ENCODE results near the gene OPHN1.
"Not testable (repeated sequence)": the region's sequence is repeated elsewhere in the genome, so short reads cannot be mapped to it uniquely, and the experiment has no call there.

OPHN1 gene

DNA sequence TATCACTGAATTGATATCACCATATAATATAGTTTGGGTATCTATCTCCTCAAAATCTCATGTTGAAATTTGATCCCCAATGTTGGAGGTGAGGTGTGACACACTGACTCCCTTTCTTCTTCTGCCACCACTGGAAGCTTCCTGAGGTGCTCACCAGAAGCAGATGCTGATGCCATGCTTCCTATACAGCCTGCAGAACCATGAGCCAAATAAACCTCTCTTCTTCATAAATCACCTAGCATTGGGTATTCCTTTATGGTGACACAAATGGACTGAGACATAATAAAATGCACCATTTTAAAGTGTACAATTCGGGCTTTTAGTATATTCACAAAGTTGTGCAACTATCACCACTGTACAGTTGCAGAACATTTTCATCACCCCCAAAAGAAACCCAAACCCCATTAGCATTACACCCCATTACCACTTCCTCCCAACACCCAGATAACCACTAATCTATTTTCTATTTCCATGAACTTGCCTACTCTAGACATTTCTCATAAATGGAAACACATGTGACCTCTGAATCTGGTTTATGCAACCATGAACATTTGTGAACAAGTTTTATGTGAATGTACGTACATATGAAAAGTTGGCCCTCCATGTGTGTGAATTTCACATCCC, 148.9 kb downstream of the OPHN1 start:
- DNase-seq (ENCODE audit: low read depth): no peak
- TF ChIP-seq, protein P1, sequence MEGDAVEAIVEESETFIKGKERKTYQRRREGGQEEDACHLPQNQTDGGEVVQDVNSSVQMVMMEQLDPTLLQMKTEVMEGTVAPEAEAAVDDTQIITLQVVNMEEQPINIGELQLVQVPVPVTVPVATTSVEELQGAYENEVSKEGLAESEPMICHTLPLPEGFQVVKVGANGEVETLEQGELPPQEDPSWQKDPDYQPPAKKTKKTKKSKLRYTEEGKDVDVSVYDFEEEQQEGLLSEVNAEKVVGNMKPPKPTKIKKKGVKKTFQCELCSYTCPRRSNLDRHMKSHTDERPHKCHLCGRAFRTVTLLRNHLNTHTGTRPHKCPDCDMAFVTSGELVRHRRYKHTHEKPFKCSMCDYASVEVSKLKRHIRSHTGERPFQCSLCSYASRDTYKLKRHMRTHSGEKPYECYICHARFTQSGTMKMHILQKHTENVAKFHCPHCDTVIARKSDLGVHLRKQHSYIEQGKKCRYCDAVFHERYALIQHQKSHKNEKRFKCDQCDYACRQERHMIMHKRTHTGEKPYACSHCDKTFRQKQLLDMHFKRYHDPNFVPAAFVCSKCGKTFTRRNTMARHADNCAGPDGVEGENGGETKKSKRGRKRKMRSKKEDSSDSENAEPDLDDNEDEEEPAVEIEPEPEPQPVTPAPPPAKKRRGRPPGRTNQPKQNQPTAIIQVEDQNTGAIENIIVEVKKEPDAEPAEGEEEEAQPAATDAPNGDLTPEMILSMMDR (IDR thresholded peaks at IDR 0.05; ENCODE audit: control insufficient read depth, insufficient read depth, low read depth, low read length, missing control alignments): no peak
- H3K4me3 ChIP-seq (ENCODE audit: control insufficient read depth, low read depth, low read length): no peak overlapping the region

DNA sequence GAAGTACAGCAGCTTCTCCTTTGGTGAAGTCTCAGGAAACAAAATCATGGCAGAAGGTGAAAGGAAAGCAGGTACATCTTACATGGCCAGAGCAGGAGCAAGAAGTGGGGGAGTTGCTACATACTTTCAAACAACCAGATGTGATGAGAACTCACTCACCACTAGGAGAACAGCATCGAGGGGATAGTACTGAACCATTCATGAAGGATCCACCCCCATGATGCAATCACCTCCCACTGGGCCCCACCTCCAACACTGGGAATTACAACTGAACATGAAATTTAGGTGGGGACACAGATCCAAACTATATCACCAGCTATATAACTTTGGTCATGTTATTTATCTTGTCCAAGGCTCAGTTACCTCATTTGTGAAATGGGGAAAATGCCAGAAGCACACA, 159.4 kb downstream of the OPHN1 start:
- TF ChIP-seq, protein P1 (IDR thresholded peaks at IDR 0.05; ENCODE audit: control insufficient read depth, insufficient read depth, low read depth, low read length, missing control alignments): no peak
- no peak for DNase-seq (ENCODE audit: low read depth)
- no peak overlapping the region for H3K4me3 ChIP-seq (ENCODE audit: control insufficient read depth, low read depth, low read length)

DNA sequence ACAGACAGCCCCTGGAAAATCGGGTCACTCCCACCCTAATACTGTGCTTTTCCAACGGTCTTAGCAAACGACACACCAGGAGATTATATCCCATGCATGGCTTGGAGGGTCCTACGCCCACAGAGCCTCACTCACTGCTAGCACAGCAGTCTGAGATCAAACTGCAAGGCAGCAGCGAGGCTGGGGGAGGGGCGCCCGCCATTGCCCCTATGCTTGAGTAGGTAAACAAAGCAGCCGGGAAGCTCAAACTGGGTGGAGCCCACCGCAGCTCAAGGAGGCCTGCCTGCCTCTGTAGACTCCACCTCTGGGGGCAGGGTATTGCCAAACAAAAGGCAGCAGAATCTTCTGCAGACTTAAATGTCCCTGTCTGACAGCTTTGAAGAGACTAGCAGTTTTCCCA, 168.5 kb downstream of the OPHN1 start:
- DNase-seq (ENCODE audit: low read depth); H3K4me3 ChIP-seq (ENCODE audit: control insufficient read depth, low read depth, low read length): not testable (repeated sequence)

DNA sequence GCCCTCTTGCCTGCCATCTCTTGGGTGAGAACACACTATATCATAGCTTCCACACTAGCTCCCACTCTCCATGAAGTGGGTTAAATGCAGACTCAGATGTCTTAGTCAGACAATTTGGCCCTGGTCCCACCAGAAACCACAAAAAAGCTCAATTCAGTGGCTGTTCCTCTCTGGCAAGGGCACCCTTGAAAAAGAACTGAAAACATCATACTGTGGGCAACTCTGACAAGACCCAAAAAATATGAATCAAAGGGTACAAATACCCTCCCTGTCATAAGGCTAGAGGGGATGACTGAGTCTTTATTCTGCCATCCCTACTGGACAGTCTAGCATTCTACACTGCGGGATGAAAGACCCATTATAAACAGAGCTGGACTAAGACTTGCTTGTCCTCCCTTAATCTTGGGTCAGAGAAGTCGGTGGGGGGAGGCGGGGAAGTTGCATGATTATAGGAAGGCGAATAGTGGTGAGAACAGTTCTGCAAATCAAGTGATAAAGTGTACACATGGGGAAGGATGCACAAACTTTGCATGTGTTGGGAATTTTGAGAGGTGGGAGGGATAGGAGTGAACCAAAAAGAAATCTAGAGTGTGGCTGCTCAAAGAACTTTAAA, 172.1 kb downstream of the OPHN1 start:
- no peak overlapping the region for H3K4me3 ChIP-seq (ENCODE audit: control insufficient read depth, low read depth, low read length)
- no peak for DNase-seq (ENCODE audit: low read depth)
- TF ChIP-seq, protein P1 (IDR thresholded peaks at IDR 0.05; ENCODE audit: control insufficient read depth, insufficient read depth, low read depth, low read length, missing control alignments): no peak

DNA sequence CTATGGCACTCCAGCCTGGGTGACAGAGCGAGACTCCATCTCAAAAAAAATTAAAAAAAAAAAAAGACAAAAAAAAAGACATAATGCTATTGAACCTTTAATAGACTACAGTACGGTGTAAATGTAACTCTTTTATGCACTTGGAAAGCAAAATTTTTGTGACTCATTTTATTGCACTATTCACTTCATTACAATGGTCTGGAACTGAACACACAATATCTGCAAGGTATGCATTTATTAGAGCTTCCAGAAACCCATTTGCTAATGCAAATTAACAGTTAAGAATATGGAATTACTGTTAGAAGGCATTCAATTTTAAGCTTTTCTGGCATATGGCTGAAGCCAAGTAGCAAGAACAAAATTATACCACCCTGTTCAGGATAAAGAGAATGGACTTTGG, 176.3 kb downstream of the OPHN1 start:
- TF ChIP-seq, protein P1 (IDR thresholded peaks at IDR 0.05; ENCODE audit: control insufficient read depth, insufficient read depth, low read depth, low read length, missing control alignments): no peak
- DNase-seq (ENCODE audit: low read depth): no peak
- no peak overlapping the region for H3K4me3 ChIP-seq (ENCODE audit: control insufficient read depth, low read depth, low read length)

DNA sequence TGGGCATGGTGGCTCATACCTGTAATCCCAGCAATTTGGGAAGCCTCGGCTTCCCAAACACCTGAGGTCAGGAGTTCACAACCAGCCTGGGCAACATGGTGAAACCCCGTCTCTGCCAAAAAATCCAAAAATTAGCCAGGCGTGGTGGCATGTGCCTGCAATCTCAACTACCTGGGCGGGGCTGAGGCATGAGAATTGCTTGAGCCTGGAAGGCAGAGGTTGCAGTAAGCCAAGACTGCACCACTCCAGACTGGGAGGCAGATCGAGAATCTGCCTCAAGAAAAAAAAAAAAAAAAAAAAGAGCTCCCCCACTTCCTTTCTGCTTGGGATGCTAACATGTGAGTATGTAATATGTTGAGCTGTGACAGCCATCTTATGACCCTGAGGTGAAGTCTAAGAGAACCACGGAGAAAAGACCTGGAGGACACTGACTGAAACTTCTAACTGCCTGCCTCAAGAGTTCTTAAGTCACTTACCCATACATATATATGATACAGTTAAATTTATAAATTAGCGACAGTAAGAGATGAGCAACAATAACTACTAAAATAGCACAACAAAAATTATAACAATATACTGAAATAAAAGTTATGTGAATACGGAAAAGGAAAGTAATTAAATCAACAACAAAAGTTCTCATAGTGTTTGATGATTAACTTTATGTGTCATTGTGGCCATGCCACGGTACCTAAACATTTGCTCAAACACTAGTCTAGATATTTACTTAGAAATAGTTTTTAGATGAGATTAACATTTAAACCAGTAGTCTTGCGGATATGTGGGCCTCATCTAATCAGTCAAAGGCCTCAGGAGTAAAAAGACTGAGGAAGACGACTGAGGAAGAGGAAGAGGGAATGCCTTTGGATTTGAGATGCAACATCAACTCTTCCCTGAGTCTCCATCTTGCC, 178.3 kb downstream of the OPHN1 start:
- no peak overlapping the region for H3K4me3 ChIP-seq (ENCODE audit: control insufficient read depth, low read depth, low read length)
- no peak for DNase-seq (ENCODE audit: low read depth)
- TF ChIP-seq, protein P1 (IDR thresholded peaks at IDR 0.05; ENCODE audit: control insufficient read depth, insufficient read depth, low read depth, low read length, missing control alignments): no peak

DNA sequence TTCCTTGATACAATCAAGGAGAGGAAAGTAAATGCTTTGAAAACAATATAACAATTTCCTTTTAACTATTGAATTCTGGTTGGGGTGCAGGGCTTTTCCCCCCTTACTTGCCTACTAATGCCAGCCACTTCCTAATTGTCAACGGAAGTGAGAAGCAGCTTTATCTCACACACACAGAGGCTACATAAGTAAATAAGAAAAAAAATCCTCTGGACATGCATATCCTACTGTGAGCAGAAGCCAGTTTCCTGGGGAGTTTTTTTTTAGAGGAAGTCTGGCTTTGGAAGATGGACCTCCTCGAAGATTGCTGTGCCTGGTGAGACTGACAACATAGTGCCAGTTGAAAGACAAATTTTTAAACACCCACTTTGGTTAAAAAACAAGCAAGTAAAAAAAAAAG, 180.6 kb downstream of the OPHN1 start:
- DNase-seq (ENCODE audit: low read depth): no peak
- no peak overlapping the region for H3K4me3 ChIP-seq (ENCODE audit: control insufficient read depth, low read depth, low read length)
- TF ChIP-seq, protein P1 (IDR thresholded peaks at IDR 0.05; ENCODE audit: control insufficient read depth, insufficient read depth, low read depth, low read length, missing control alignments): no peak

Measured in AG09309 (cell line).